Lower leg skin (tissue), 3 donors: ENCODE data around the gene SF3B1.
A peak's percentile ranks its signal among the peaks of the same experiment; 100 is the strongest.

ENCODE experiments used
- CTCF ChIP-seq, 3 donors: fragments of 450-650 bp; IDR thresholded peaks; one replicate each; pipeline ENCODE4 v1.5.1; 2016; ENCODE audit warnings: antibody characterized with exemption in 3 of 3, mild to moderate bottlenecking in 3 of 3, moderate library complexity in 2 of 3
- POLR2A ChIP-seq, 2 donors: fragments of 450-650 bp; IDR thresholded peaks; one replicate each; pipeline ENCODE4 v1.6.1; 2016 to 2017; ENCODE audit warnings: antibody characterized with exemption in 2 of 2, mild to moderate bottlenecking in 1 of 2, moderate library complexity in 1 of 2

- TF ChIP-seq CTCF (IDR thresholded peaks at IDR 0.05), result no peak
- TF ChIP-seq POLR2A (IDR thresholded peaks at IDR 0.05), result peak in 1 of 2 donors; percentile 94
Measured at GRCh38 chr2:197434541-197435513, at the start of gene SF3B1.
